ENCODE results near the gene RPF1. TPM values are rescaled to one million over a fixed set of nuclear protein-coding genes. Genes with fewer than 3 reads are reported as not detected.

Gene RPF1
- total RNA-seq, 2 donors from 2014 or later: 31.6 to 34.0 TPM

DNA sequence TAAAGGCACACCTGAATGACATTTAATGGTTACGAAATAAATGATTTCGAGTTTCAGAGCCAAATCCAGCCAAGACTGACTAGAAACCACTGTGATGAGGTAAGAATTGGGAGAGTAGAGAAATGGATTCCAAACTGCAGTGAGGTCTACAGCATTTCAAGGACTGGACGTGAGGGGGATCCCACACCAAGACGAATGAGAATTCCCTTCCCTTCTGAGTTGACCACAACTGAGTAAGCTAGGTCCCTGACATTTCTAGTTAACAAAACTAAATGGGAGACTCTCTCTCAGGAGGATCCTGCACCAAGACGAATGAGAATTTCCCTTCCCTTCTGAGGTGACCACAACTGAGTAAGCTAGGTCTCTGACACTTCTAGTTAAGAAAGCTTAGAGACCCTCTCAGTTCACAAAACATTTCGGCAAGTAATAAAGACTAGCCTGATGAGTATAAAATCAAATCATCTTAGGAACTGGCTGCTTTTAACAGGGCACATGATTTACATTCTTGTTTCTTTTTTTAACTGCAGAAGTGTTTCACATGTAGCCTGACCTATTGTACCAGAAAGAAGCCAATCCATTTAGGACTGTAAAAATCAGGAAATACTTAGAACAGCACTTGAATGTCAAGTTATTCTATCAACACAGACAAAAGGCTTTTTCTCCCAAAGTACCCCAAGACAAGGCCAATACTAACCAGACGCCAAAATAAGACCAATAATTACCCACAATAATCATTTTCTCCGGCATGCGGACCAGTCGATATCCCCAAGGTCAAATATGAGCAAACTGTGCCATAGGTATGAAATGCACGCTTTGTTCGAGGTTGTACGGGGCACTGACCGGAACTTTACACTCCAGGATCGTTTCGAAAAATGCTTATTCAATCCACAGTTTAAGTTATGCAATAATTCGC is 25.8 kb downstream of the RPF1 start:
- Mint-ChIP-seq H3K36me3 (ENCODE audit: low read depth) (peaks cover 24% of the 10 kb centered on the region), H3K27me3 (ENCODE audit: insufficient read depth) (peaks cover 2% of the 10 kb centered on the region), H3K4me1 (peaks cover 18% of the 10 kb centered on the region), H3K27ac (peak overlapping the region; percentile 94), H3K4me3 (peak overlapping the region; percentile 86), H3K9me3 (peaks cover 12% of the 10 kb centered on the region)
- Histone ChIP-seq H3K4me3 (ENCODE audit: low read length) (peak overlapping the region; percentile 100), H3K9ac (ENCODE audit: extremely low read depth, low read length, poor library complexity, severe bottlenecking) (peak overlapping the region; percentile 80), H3K9me3 (ENCODE audit: control insufficient read depth, low read length) (peaks cover 14% of the 10 kb centered on the region), H3K4me1 (ENCODE audit: control insufficient read depth, insufficient read depth, low read length) (no peaks in the 10 kb centered on the region), H3K36me3 (ENCODE audit: control insufficient read depth, insufficient read depth, low read length) (peaks cover 29% of the 10 kb centered on the region), H3K27ac (ENCODE audit: low read depth, low read length) (peak overlapping the region; percentile 92), H3K27me3 (ENCODE audit: control insufficient read depth, insufficient read depth, low read length, poor library complexity, severe bottlenecking) (no peaks in the 10 kb centered on the region)
- DNase-seq: no peak
- 17 to 23% methylated on average over 7 to 17 of the region's 17 CpGs for WGBS, 2 experiments (ENCODE audit: insufficient coverage in 1 of 2, insufficient read length in 1 of 2)
- TF ChIP-seq CTCF (conservative IDR thresholded peaks at IDR 0.05): peak; percentile 16

DNA sequence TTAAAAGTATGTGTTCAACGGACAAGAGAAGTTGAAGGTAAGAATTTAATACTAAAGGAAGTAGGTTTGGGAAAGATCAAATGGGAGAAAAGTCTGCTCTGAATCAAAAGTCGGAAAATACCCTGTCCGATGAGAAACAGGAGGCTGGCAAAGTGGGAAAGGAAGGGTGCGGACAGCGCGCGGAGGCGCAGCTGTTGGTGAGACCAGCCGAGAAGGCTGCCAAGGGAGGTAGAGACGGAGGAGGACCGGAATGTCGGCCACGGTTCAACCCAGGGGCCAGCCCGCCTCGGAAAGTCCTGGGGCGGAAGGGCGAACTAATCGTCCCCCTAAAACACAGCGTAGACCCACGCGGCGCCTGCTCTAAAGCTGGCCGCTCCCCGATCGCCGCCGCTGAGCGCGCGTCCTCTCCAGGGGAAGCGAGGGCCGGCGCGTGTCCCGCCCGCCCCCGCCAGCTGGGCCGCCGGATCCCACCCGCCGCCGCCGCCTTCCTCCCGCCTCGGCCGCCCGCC is 26.5 kb downstream of the RPF1 start:
- Histone ChIP-seq H3K9me3 (ENCODE audit: control insufficient read depth, low read length) (peaks cover 16% of the 10 kb centered on the region), H3K4me3 (ENCODE audit: low read length) (peak overlapping the region; percentile 100), H3K4me1 (ENCODE audit: control insufficient read depth, insufficient read depth, low read length) (no peaks in the 10 kb centered on the region), H3K9ac (ENCODE audit: extremely low read depth, low read length, poor library complexity, severe bottlenecking) (peak overlapping the region; percentile 80), H3K27me3 (ENCODE audit: control insufficient read depth, insufficient read depth, low read length, poor library complexity, severe bottlenecking) (no peaks in the 10 kb centered on the region), H3K36me3 (ENCODE audit: control insufficient read depth, insufficient read depth, low read length) (peaks cover 21% of the 10 kb centered on the region), H3K27ac (ENCODE audit: low read depth, low read length) (peak overlapping the region; percentile 92)
- H3K27me3 Mint-ChIP-seq (ENCODE audit: insufficient read depth): peaks cover 2% of the 10 kb centered on the region
- peak overlapping the region; percentile 97 for H3K27ac Mint-ChIP-seq
- H3K4me3 Mint-ChIP-seq: peak overlapping the region; percentile 86
- DNase-seq: no peak
- H3K4me1 Mint-ChIP-seq: peaks cover 18% of the 10 kb centered on the region
- H3K9me3 Mint-ChIP-seq: peaks cover 12% of the 10 kb centered on the region
- 0% methylated on average over 1 to 47 of the region's 47 CpGs for WGBS, 2 experiments (ENCODE audit: insufficient coverage in 1 of 2, insufficient read length in 1 of 2)
- peaks cover 22% of the 10 kb centered on the region for H3K36me3 Mint-ChIP-seq (ENCODE audit: low read depth)
- TF ChIP-seq CTCF (conservative IDR thresholded peaks at IDR 0.05): peak; percentile 16

GRCh38 chr1:84506002-84506728 is 27.1 kb downstream of the RPF1 start, which contains the start of the genes GNG5 and SPATA1:
Gene GNG5 (minus strand): TSS chr1:84506581. CDS start chr1:84506091, 490 bp downstream.
Gene SPATA1 (plus strand): TSS chr1:84506386. CDS start chr1:84516360, 9,974 bp downstream.
- WGBS, 2 experiments (ENCODE audit: insufficient coverage in 1 of 2, insufficient read length in 1 of 2): 0 to 5% methylated on average over 4 to 60 of the region's 60 CpGs
- peaks cover 12% of the 10 kb centered on the region for H3K9me3 Mint-ChIP-seq
- peak within 1 kb of the TSS; percentile 97 for H3K27ac Mint-ChIP-seq
- H3K4me3 Mint-ChIP-seq: peak within 1 kb of the TSS; percentile 86
- DNase-seq: peak; percentile 99
- peak within 1 kb of the TSS; percentile 92 for H3K27ac ChIP-seq (ENCODE audit: low read depth, low read length)
- H3K36me3 Mint-ChIP-seq (ENCODE audit: low read depth): peaks cover 19% of the 10 kb centered on the region
- peak within 1 kb of the TSS; percentile 100 for H3K4me3 ChIP-seq (ENCODE audit: low read length)
- peaks cover 18% of the 10 kb centered on the region for H3K4me1 Mint-ChIP-seq
- H3K4me1 ChIP-seq (ENCODE audit: control insufficient read depth, insufficient read depth, low read length): no peaks in the 10 kb centered on the region
- no peak for TF ChIP-seq CTCF (conservative IDR thresholded peaks at IDR 0.05)
- H3K27me3 Mint-ChIP-seq (ENCODE audit: insufficient read depth): peaks cover 2% of the 10 kb centered on the region
- peak within 1 kb of the TSS; percentile 80 for H3K9ac ChIP-seq (ENCODE audit: extremely low read depth, low read length, poor library complexity, severe bottlenecking)
- H3K9me3 ChIP-seq (ENCODE audit: control insufficient read depth, low read length): peaks cover 16% of the 10 kb centered on the region
- H3K36me3 ChIP-seq (ENCODE audit: control insufficient read depth, insufficient read depth, low read length): peaks cover 15% of the 10 kb centered on the region
- H3K27me3 ChIP-seq (ENCODE audit: control insufficient read depth, insufficient read depth, low read length, poor library complexity, severe bottlenecking): no peaks in the 10 kb centered on the region

Measured in endodermal cell (in vitro differentiated cells).